ENCODE measurements around the gene ANAPC2. TPM values are rescaled to one million over a fixed set of nuclear protein-coding genes. Genes with fewer than 3 reads are reported as not detected.

Gene ANAPC2
- polyA plus RNA-seq, 4 donors = 20.0 to 44.2 (median 37.0) TPM

DNA sequence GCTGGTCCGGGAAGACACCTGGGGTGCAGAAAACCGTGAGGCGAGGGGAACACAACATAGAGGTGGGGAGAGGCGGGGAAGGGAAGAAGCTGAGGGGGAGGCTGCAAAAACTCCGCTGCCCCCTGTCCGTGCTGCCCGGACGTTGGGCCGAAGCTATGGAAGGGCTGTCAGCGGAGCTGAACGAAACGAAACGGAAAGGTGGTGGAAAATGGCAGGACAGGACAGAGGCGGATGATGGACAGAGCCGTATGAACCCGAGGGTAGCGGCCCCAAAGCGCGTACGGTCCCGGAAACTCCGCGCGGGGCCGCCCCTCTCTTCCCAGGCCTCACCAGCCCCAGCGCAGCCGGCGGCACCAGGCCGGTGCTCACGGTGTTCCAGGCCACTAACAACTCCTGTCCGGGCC lies 272 bp downstream of the ANAPC2 start:
- FAIRE-seq (no peak), DNase-seq (no peak)
- WGBS, 3 donors = 0 to 1% (median 1%) methylated on average over 30 to 31 of the region's 31 CpGs
- H3K4me3 ChIP-seq (ENCODE audit: low read depth in 1 of 3, low read length in 3 of 3) = peak overlapping the region; percentile 84 to 100 (median 89)
- peak overlapping the region; percentile 73 to 96 (median 96) for H3K27ac ChIP-seq (ENCODE audit: low read depth in 1 of 3, low read length in 2 of 3)
- peaks cover 6 to 85% (median 6%) of the 10 kb centered on the region in 3 donors for H3K36me3 ChIP-seq (ENCODE audit: control insufficient read depth in 3 of 3, insufficient read depth in 2 of 3, low read depth in 1 of 3, low read length in 3 of 3)
- peaks cover 3 to 35% (median 19%) of the 10 kb centered on the region in 3 donors for H3K4me1 ChIP-seq (ENCODE audit: control insufficient read depth in 3 of 3, insufficient read depth in 2 of 3, low read depth in 1 of 3, low read length in 2 of 3)
- H3K9me3 ChIP-seq (ENCODE audit: control insufficient read depth in 2 of 2, insufficient read depth in 1 of 2, low read depth in 1 of 2, low read length in 1 of 2) = no peaks in the 10 kb centered on the region
- H3K27me3 ChIP-seq (ENCODE audit: control insufficient read depth in 3 of 3, insufficient read depth in 3 of 3, low read length in 3 of 3) = no peaks in the 10 kb centered on the region

- DNase-seq = no peak
- Histone ChIP-seq H3K27ac (ENCODE audit: low read depth in 1 of 3, low read length in 2 of 3) (no peak overlapping the region), H3K4me3 (ENCODE audit: low read depth in 1 of 3, low read length in 3 of 3) (peak overlapping the region; percentile 84 to 100 (median 89)), H3K4me1 (ENCODE audit: control insufficient read depth in 3 of 3, insufficient read depth in 2 of 3, low read depth in 1 of 3, low read length in 2 of 3) (peaks cover 3 to 35% (median 19%) of the 10 kb centered on the region in 3 donors), H3K9me3 (ENCODE audit: control insufficient read depth in 2 of 2, insufficient read depth in 1 of 2, low read depth in 1 of 2, low read length in 1 of 2) (no peaks in the 10 kb centered on the region), H3K27me3 (ENCODE audit: control insufficient read depth in 3 of 3, insufficient read depth in 3 of 3, low read length in 3 of 3) (no peaks in the 10 kb centered on the region), H3K36me3 (ENCODE audit: control insufficient read depth in 3 of 3, insufficient read depth in 2 of 3, low read depth in 1 of 3, low read length in 3 of 3) (peaks cover 9 to 85% (median 9%) of the 10 kb centered on the region in 3 donors)
- no peak for FAIRE-seq
- WGBS, 3 donors = 75 to 84% (median 75%) methylated on average over 15 of the region's 15 CpGs
Measured at GRCh38 chr9:137187386-137187785, 974 bp downstream of the ANAPC2 start.

DNA sequence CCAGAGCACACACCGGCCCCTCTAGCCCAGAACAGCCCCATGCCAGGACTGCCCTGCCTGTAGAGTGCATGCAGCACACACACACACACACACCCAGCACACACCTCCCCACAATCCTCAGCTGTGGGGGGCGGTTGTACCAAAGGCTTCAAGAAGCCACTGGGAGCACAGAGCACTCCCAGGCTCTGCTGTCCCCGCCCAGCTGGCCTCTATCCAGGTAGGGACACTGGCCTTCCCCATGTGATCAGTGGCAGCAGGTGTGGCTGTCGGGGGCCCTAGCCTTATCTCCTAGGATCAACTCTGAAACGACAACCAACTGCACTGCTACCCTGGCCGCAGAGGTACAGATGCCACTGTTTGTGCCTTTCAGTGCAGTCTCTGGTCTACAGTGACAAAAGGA lies 2.0 kb downstream of the ANAPC2 start:
- FAIRE-seq = no peak
- Histone ChIP-seq H3K27me3 (ENCODE audit: control insufficient read depth in 3 of 3, insufficient read depth in 3 of 3, low read length in 3 of 3) (no peaks in the 10 kb centered on the region), H3K27ac (ENCODE audit: low read depth in 1 of 3, low read length in 2 of 3) (no peak overlapping the region), H3K36me3 (ENCODE audit: control insufficient read depth in 3 of 3, insufficient read depth in 2 of 3, low read depth in 1 of 3, low read length in 3 of 3) (peaks cover 9 to 85% (median 12%) of the 10 kb centered on the region in 3 donors), H3K4me3 (ENCODE audit: low read depth in 1 of 3, low read length in 3 of 3) (no peak overlapping the region), H3K4me1 (ENCODE audit: control insufficient read depth in 3 of 3, insufficient read depth in 2 of 3, low read depth in 1 of 3, low read length in 2 of 3) (peaks cover 3 to 35% (median 19%) of the 10 kb centered on the region in 3 donors), H3K9me3 (ENCODE audit: control insufficient read depth in 2 of 2, insufficient read depth in 1 of 2, low read depth in 1 of 2, low read length in 1 of 2) (no peaks in the 10 kb centered on the region)
- 37 to 69% (median 42%) methylated on average over 6 of the region's 6 CpGs for WGBS, 3 donors
- DNase-seq = no peak

DNA sequence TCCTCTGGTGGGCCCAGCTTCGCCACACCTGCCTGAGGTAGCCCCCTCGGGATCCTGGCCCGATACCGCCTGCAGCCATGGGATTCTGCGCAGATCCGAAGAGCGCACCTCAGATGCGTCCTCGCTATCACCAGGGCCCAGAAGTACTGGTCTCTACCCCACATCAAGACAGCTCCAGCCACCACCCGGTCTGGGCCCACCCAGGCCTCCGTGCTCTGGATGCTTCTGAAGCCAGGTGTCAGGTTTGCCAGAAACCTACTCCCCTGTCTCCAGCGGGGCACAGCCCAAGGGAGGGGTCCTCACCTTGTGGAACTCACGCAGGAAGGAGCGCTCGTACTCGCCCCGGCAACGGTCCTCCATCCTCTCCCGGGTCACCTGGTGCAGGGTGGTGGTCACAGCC lies 2.4 kb downstream of the ANAPC2 start:
- FAIRE-seq (no peak), DNase-seq (no peak)
- H3K9me3 ChIP-seq (ENCODE audit: control insufficient read depth in 2 of 2, insufficient read depth in 1 of 2, low read depth in 1 of 2, low read length in 1 of 2) = no peaks in the 10 kb centered on the region
- peaks cover 3 to 35% (median 19%) of the 10 kb centered on the region in 3 donors for H3K4me1 ChIP-seq (ENCODE audit: control insufficient read depth in 3 of 3, insufficient read depth in 2 of 3, low read depth in 1 of 3, low read length in 2 of 3)
- WGBS, 3 donors = 92 to 96% (median 93%) methylated on average over 19 of the region's 19 CpGs
- no peak overlapping the region for H3K4me3 ChIP-seq (ENCODE audit: low read depth in 1 of 3, low read length in 3 of 3)
- H3K27ac ChIP-seq (ENCODE audit: low read depth in 1 of 3, low read length in 2 of 3) = no peak overlapping the region
- no peaks in the 10 kb centered on the region for H3K27me3 ChIP-seq (ENCODE audit: control insufficient read depth in 3 of 3, insufficient read depth in 3 of 3, low read length in 3 of 3)
- peaks cover 9 to 85% (median 12%) of the 10 kb centered on the region in 3 donors for H3K36me3 ChIP-seq (ENCODE audit: control insufficient read depth in 3 of 3, insufficient read depth in 2 of 3, low read depth in 1 of 3, low read length in 3 of 3)

GRCh38 chr9:137184881-137185660 lies 3.3 kb downstream of the ANAPC2 start:
- Histone ChIP-seq H3K9me3 (ENCODE audit: control insufficient read depth in 2 of 2, insufficient read depth in 1 of 2, low read depth in 1 of 2, low read length in 1 of 2) (no peaks in the 10 kb centered on the region), H3K27me3 (ENCODE audit: control insufficient read depth in 3 of 3, insufficient read depth in 3 of 3, low read length in 3 of 3) (no peaks in the 10 kb centered on the region), H3K4me1 (ENCODE audit: control insufficient read depth in 3 of 3, insufficient read depth in 2 of 3, low read depth in 1 of 3, low read length in 2 of 3) (peaks cover 3 to 29% (median 19%) of the 10 kb centered on the region in 3 donors), H3K36me3 (ENCODE audit: control insufficient read depth in 3 of 3, insufficient read depth in 2 of 3, low read depth in 1 of 3, low read length in 3 of 3) (peaks cover 12 to 85% (median 14%) of the 10 kb centered on the region in 3 donors), H3K4me3 (ENCODE audit: low read depth in 1 of 3, low read length in 3 of 3) (no peak overlapping the region), H3K27ac (ENCODE audit: low read depth in 1 of 3, low read length in 2 of 3) (no peak overlapping the region)
- FAIRE-seq (no peak), DNase-seq (no peak)
- WGBS, 3 donors = 93 to 94% (median 93%) methylated on average over 44 to 48 of the region's 48 CpGs

GRCh38 chr9:137183980-137184595 lies 4.3 kb downstream of the ANAPC2 start:
- H3K9me3 ChIP-seq (ENCODE audit: control insufficient read depth in 2 of 2, insufficient read depth in 1 of 2, low read depth in 1 of 2, low read length in 1 of 2) = no peaks in the 10 kb centered on the region
- H3K27me3 ChIP-seq (ENCODE audit: control insufficient read depth in 3 of 3, insufficient read depth in 3 of 3, low read length in 3 of 3) = no peaks in the 10 kb centered on the region
- DNase-seq (no peak), FAIRE-seq (no peak)
- H3K27ac ChIP-seq (ENCODE audit: low read depth in 1 of 3, low read length in 2 of 3) = no peak overlapping the region
- WGBS, 3 donors = 94 to 96% (median 95%) methylated on average over 27 of the region's 27 CpGs
- H3K4me3 ChIP-seq (ENCODE audit: low read depth in 1 of 3, low read length in 3 of 3) = no peak overlapping the region
- H3K36me3 ChIP-seq (ENCODE audit: control insufficient read depth in 3 of 3, insufficient read depth in 2 of 3, low read depth in 1 of 3, low read length in 3 of 3) = peaks cover 14 to 86% (median 15%) of the 10 kb centered on the region in 3 donors
- peaks cover 0 to 20% (median 12%) of the 10 kb centered on the region in 3 donors for H3K4me1 ChIP-seq (ENCODE audit: control insufficient read depth in 3 of 3, insufficient read depth in 2 of 3, low read depth in 1 of 3, low read length in 2 of 3)

- 92 to 96% (median 92%) methylated on average over 16 to 17 of the region's 17 CpGs for WGBS, 3 donors
- no peak overlapping the region for H3K27ac ChIP-seq (ENCODE audit: low read depth in 1 of 3, low read length in 2 of 3)
- H3K27me3 ChIP-seq (ENCODE audit: control insufficient read depth in 3 of 3, insufficient read depth in 3 of 3, low read length in 3 of 3) = no peaks in the 10 kb centered on the region
- no peaks in the 10 kb centered on the region for H3K9me3 ChIP-seq (ENCODE audit: control insufficient read depth in 2 of 2, insufficient read depth in 1 of 2, low read depth in 1 of 2, low read length in 1 of 2)
- H3K4me3 ChIP-seq (ENCODE audit: low read depth in 1 of 3, low read length in 3 of 3) = no peak overlapping the region
- FAIRE-seq (no peak), DNase-seq (no peak)
- H3K4me1 ChIP-seq (ENCODE audit: control insufficient read depth in 3 of 3, insufficient read depth in 2 of 3, low read depth in 1 of 3, low read length in 2 of 3) = peaks cover 0 to 20% (median 12%) of the 10 kb centered on the region in 3 donors
- peaks cover 17 to 98% (median 24%) of the 10 kb centered on the region in 3 donors for H3K36me3 ChIP-seq (ENCODE audit: control insufficient read depth in 3 of 3, insufficient read depth in 2 of 3, low read depth in 1 of 3, low read length in 3 of 3)
Measured at GRCh38 chr9:137182836-137183235, 5.5 kb downstream of the ANAPC2 start.

DNA sequence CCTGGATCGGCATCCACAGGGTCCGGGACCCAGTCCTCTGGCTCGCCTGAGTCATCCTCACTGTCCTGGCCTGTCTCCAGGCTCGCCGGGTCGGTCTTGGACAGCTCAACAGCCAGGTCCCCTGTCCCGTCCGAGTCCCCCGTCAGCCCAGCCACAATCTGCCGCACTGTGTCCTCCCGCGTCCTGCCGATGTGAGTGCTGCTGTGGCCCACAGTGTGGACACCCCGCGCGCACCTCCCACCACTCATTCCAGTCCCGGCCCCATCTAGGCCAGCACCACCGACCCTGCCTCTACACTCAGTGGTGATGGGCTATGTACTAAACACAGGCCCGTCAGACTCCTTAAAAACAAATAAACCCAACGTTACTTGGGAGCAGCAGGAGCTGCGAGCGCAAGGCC lies 6.7 kb downstream of the ANAPC2 start:
- WGBS, 3 donors = 91 to 96% (median 96%) methylated on average over 22 of the region's 22 CpGs
- Histone ChIP-seq H3K36me3 (ENCODE audit: control insufficient read depth in 3 of 3, insufficient read depth in 2 of 3, low read depth in 1 of 3, low read length in 3 of 3) (peaks cover 17 to 99% (median 25%) of the 10 kb centered on the region in 3 donors), H3K4me3 (ENCODE audit: low read depth in 1 of 3, low read length in 3 of 3) (no peak overlapping the region), H3K27ac (ENCODE audit: low read depth in 1 of 3, low read length in 2 of 3) (no peak overlapping the region), H3K4me1 (ENCODE audit: control insufficient read depth in 3 of 3, insufficient read depth in 2 of 3, low read depth in 1 of 3, low read length in 2 of 3) (peaks cover 0 to 8% (median under 1%) of the 10 kb centered on the region in 3 donors), H3K9me3 (ENCODE audit: control insufficient read depth in 2 of 2, insufficient read depth in 1 of 2, low read depth in 1 of 2, low read length in 1 of 2) (no peaks in the 10 kb centered on the region), H3K27me3 (ENCODE audit: control insufficient read depth in 3 of 3, insufficient read depth in 3 of 3, low read length in 3 of 3) (no peaks in the 10 kb centered on the region)
- FAIRE-seq = no peak
- no peak for DNase-seq

Measured in small intestine (tissue), 7 donors.